ENCODE results near the gene KIR2DL4. TPM values are rescaled to one million over a fixed set of nuclear protein-coding genes. Genes with fewer than 3 reads are reported as not detected.
"Not testable (repeated sequence)": the region's sequence is repeated elsewhere in the genome, so short reads cannot be mapped to it uniquely, and the experiment has no call there.

The KIR2DL4 gene
- total and polyA plus RNA-seq, 2 donors (not counting 3 experiments of a cell fraction or from before 2014, with no cell fraction given): not detected

DNA sequence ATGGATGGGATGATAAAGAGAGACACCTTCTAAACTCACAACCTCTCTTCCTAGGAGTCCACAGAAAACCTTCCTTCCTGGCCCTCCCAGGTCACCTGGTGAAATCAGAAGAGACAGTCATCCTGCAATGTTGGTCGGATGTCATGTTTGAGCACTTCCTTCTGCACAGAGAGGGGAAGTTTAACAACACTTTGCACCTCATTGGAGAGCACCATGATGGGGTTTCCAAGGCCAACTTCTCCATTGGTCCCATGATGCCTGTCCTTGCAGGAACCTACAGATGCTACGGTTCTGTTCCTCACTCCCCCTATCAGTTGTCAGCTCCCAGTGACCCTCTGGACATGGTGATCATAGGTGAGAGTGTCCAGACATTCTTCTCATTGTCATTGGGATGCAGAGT is 34.1 kb downstream of the KIR2DL4 start:
- H3K4me1 ChIP-seq (ENCODE audit: control insufficient read depth, extremely low read depth, insufficient read depth, low read length); H3K9me3 ChIP-seq (replicated peaks; ENCODE audit: control insufficient read depth, insufficient read depth, low read length); H3K27me3 ChIP-seq (ENCODE audit: control insufficient read depth in 2 of 2, insufficient read depth in 2 of 2, low read length in 2 of 2); H3K9ac ChIP-seq (replicated peaks; ENCODE audit: extremely low read depth, insufficient read depth, low read length); POLR2A ChIA-PET; H3K79me2 ChIP-seq (ENCODE audit: control insufficient read depth, insufficient read depth, low read length); H3K4me2 ChIP-seq (ENCODE audit: insufficient read depth, low read length); CTCF ChIA-PET; FAIRE-seq; H3K36me3 ChIP-seq (ENCODE audit: control insufficient read depth in 2 of 2, extremely low read depth in 1 of 2, insufficient read depth in 2 of 2, low read length in 2 of 2); intact Hi-C loops (cut with micrococcal nuclease); H3K4me3 ChIP-seq (replicated peaks in 1 of 3; ENCODE audit: insufficient read depth in 1 of 3, low read depth in 1 of 3, low read length in 3 of 3); H3K9me1 ChIP-seq (replicated peaks; ENCODE audit: control insufficient read depth, extremely low read depth, insufficient read depth, low read length); H2AFZ ChIP-seq (ENCODE audit: low read depth, low read length); H4K20me1 ChIP-seq (replicated peaks; ENCODE audit: control insufficient read depth, extremely low read depth, insufficient read depth, low read length); BruUV-seq (replicated peaks); H3K27ac ChIP-seq (ENCODE audit: insufficient read depth, low read depth, low read length); dilution Hi-C loops (cut with MboI; ENCODE audit: extremely low pct_ligation_motif_present, low sequenced_read_pairs); DNase-seq (ENCODE audit: low read depth, low spot score): not testable (repeated sequence)

DNA sequence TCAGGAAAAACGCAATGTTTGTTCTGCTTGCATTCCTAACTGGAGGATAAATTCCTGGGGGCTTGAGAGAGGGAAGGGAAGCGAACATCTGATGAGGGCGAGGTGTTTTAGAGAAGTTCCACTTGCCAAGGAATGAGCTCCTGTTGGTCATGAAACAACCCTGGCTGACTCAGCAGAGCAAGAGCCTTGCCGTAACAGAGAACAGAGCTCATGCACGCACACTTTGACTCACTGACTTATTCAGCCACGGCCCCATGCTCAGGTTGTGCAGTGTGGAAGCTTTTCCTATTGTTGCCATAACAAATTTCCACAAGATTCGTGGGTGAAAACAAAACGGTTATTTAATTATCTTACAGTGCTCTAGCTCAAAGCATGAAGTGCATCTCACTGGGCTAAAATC is 39.8 kb downstream of the KIR2DL4 start:
- H3K4me3 ChIP-seq (replicated peaks in 1 of 3; ENCODE audit: insufficient read depth in 1 of 3, low read depth in 1 of 3, low read length in 3 of 3); H2AFZ ChIP-seq (ENCODE audit: low read depth, low read length); H3K4me1 ChIP-seq (ENCODE audit: control insufficient read depth, extremely low read depth, insufficient read depth, low read length); H3K4me2 ChIP-seq (ENCODE audit: insufficient read depth, low read length); H3K9me3 ChIP-seq (replicated peaks; ENCODE audit: control insufficient read depth, insufficient read depth, low read length); H3K79me2 ChIP-seq (ENCODE audit: control insufficient read depth, insufficient read depth, low read length); BruUV-seq (replicated peaks); intact Hi-C loops (cut with micrococcal nuclease); DNase-seq (ENCODE audit: low read depth, low spot score); FAIRE-seq; H4K20me1 ChIP-seq (replicated peaks; ENCODE audit: control insufficient read depth, extremely low read depth, insufficient read depth, low read length); H3K9ac ChIP-seq (replicated peaks; ENCODE audit: extremely low read depth, insufficient read depth, low read length); H3K27ac ChIP-seq (ENCODE audit: insufficient read depth, low read depth, low read length); dilution Hi-C loops (cut with MboI; ENCODE audit: extremely low pct_ligation_motif_present, low sequenced_read_pairs); CTCF ChIA-PET; POLR2A ChIA-PET; H3K9me1 ChIP-seq (replicated peaks; ENCODE audit: control insufficient read depth, extremely low read depth, insufficient read depth, low read length); H3K27me3 ChIP-seq (ENCODE audit: control insufficient read depth in 2 of 2, insufficient read depth in 2 of 2, low read length in 2 of 2); H3K36me3 ChIP-seq (ENCODE audit: control insufficient read depth in 2 of 2, extremely low read depth in 1 of 2, insufficient read depth in 2 of 2, low read length in 2 of 2): not testable (repeated sequence)

DNA sequence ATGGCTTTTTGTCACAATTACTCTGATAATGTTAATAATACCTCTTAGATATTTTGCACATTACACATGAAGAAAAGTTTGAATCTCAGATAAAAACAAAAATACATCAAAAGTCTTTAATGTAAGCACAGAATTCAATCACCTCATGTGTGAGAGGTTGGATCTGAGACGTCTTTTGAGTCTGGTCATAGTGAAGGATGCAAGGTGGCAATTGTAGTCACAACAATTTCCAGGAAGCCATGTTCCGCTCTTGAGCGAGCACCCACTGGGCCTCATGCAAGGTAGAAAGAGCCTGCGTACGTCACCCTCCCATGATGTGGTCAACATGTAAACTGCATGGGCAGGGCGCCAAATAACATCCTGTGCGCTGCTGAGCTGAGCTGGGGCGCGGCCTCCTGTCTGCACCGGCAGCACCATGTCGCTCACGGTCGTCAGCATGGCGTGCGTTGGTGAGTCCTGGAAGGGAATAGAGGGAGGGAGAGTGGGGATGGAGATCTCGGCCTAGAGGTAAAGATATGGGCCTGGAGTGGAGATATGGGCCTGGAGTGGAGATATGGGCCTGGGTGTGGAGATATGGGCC is 46.7 kb downstream of the KIR2DL4 start, which contains the start of gene KIR3DL2:
Gene KIR3DL2 (plus strand): TSS at position 383 of the 580 bp plus-strand sequence. CDS start 33 bp downstream, at position 416.
- BruUV-seq (replicated peaks); DNase-seq (ENCODE audit: low read depth, low spot score); H3K27ac ChIP-seq (ENCODE audit: insufficient read depth, low read depth, low read length); H3K4me2 ChIP-seq (ENCODE audit: insufficient read depth, low read length); H3K4me3 ChIP-seq (replicated peaks in 1 of 3; ENCODE audit: insufficient read depth in 1 of 3, low read depth in 1 of 3, low read length in 3 of 3); H3K9me1 ChIP-seq (replicated peaks; ENCODE audit: control insufficient read depth, extremely low read depth, insufficient read depth, low read length); POLR2A ChIA-PET; intact Hi-C loops (cut with micrococcal nuclease); H3K9ac ChIP-seq (replicated peaks; ENCODE audit: extremely low read depth, insufficient read depth, low read length); H4K20me1 ChIP-seq (replicated peaks; ENCODE audit: control insufficient read depth, extremely low read depth, insufficient read depth, low read length); H3K36me3 ChIP-seq (ENCODE audit: control insufficient read depth in 2 of 2, extremely low read depth in 1 of 2, insufficient read depth in 2 of 2, low read length in 2 of 2); H3K4me1 ChIP-seq (ENCODE audit: control insufficient read depth, extremely low read depth, insufficient read depth, low read length); CTCF ChIA-PET; dilution Hi-C loops (cut with MboI; ENCODE audit: extremely low pct_ligation_motif_present, low sequenced_read_pairs); H3K9me3 ChIP-seq (replicated peaks; ENCODE audit: control insufficient read depth, insufficient read depth, low read length); H2AFZ ChIP-seq (ENCODE audit: low read depth, low read length); H3K27me3 ChIP-seq (ENCODE audit: control insufficient read depth in 2 of 2, insufficient read depth in 2 of 2, low read length in 2 of 2); H3K79me2 ChIP-seq (ENCODE audit: control insufficient read depth, insufficient read depth, low read length); FAIRE-seq: not testable (repeated sequence)

Measured in endothelial cell of umbilical vein (primary cell).